SK-N-SH (cell line): Measurements from ENCODE around the gene LONRF3. TPM values are rescaled to one million over a fixed set of nuclear protein-coding genes. Genes with fewer than 3 reads are reported as not detected.

ENCODE experiments used
- CTCF ChIA-PET: fragments of 300-600, 350-600 bp; formaldehyde crosslinking; extraction: SDS; loops from one replicate; lab custom pipeline; 2021; lab: Yijun Ruan, JAX
- POLR2A ChIA-PET: fragments of 350-600 bp; sonication (Branson Sonifier 250); formaldehyde crosslinking; extraction: SDS; loops from one replicate; lab custom pipeline; 2020; ENCODE audit warnings: antibody characterized with exemption, inconsistent platforms; lab: Yijun Ruan, JAX
- DNase-seq: peaks from one replicate; pipeline ENCODE4 v3.0.0; 2012
- H2AFZ ChIP-seq: fragments of 200-600 bp; sonication (generic); 2 replicates; pipeline ENCODE4 v1.8.1; 2016; ENCODE audit warnings: antibody characterized with exemption, mild to moderate bottlenecking, low read depth
- H3F3A ChIP-seq: fragments of 200-600 bp; sonication (generic); replicated peaks from 2 replicates; pipeline ENCODE3; 2016; ENCODE audit warnings: antibody characterized with exemption, mild to moderate bottlenecking; ENCODE audit not compliant: insufficient read depth
- H3K27ac ChIP-seq, 2 experiments: fragments of 200-500 bp in 1 of 2; fragments of 200-600 bp in 1 of 2; sonication (Bioruptor generic) in 1 of 2; sonication (generic), shearing (Covaris generic) in 1 of 2; 2 replicates each; pipeline versions ENCODE4 v1.5.1 to v1.6.1; 2014 to 2016; ENCODE audit warnings: low read depth in 2 of 2, inconsistent platforms in 1 of 2, low read length in 1 of 2, mild to moderate bottlenecking in 1 of 2, mixed read lengths in 1 of 2
- H3K27me3 ChIP-seq: fragments of 200-600 bp; sonication (generic), shearing (Covaris generic); 2 replicates; pipeline ENCODE4 v1.6.1; 2016; ENCODE audit warnings: mixed run types; ENCODE audit not compliant: insufficient read depth
- H3K36me3 ChIP-seq, 2 experiments: fragments of 200-500 bp in 1 of 2; fragments of 200-600 bp in 1 of 2; sonication (Bioruptor generic) in 1 of 2; sonication (generic) in 1 of 2; replicated peaks in 1 of 2; 2 replicates each; pipeline versions ENCODE3 to v1.5.1; 2014 to 2016; ENCODE audit warnings: low read length in 1 of 2, mild to moderate bottlenecking in 1 of 2; ENCODE audit not compliant: insufficient read depth in 2 of 2, control insufficient read depth in 1 of 2
- H3K4me1 ChIP-seq, 2 experiments: fragments of 200-500 bp in 1 of 2; fragments of 200-600 bp in 1 of 2; sonication (Bioruptor generic) in 1 of 2; sonication (generic), shearing (Covaris generic) in 1 of 2; 2 replicates each; pipeline versions ENCODE4 v1.5.1 to v1.6.1; 2014 to 2016; ENCODE audit warnings: low read depth in 1 of 2, low read length in 1 of 2, mixed run types in 1 of 2; ENCODE audit not compliant: insufficient read depth in 2 of 2, control insufficient read depth in 1 of 2
- H3K4me2 ChIP-seq: fragments of 200-600 bp; sonication (generic), shearing (Covaris generic); 2 replicates; pipeline ENCODE4 v1.6.1; 2017; ENCODE audit warnings: mixed run types
- H3K4me3 ChIP-seq, 2 experiments: fragments of 200-500 bp in 1 of 2; fragments of 200-600 bp in 1 of 2; sonication (Bioruptor generic) in 1 of 2; sonication (generic), shearing (Covaris generic) in 1 of 2; 2 replicates each; pipeline versions ENCODE4 v1.5.1 to v1.8.1; 2014 to 2016; ENCODE audit warnings: low read depth in 2 of 2, inconsistent platforms in 1 of 2, low read length in 1 of 2, mild to moderate bottlenecking in 1 of 2, mixed read lengths in 1 of 2, moderate library complexity in 1 of 2
- H3K79me2 ChIP-seq: fragments of 200-600 bp; sonication (generic); 2 replicates; pipeline ENCODE4 v1.8.1; 2017; ENCODE audit warnings: mild to moderate bottlenecking; ENCODE audit not compliant: insufficient read depth
- H3K9ac ChIP-seq: fragments of 200-600 bp; sonication (generic); 2 replicates; pipeline ENCODE4 v1.6.1; 2017; ENCODE audit warnings: mixed run types
- H3K9me2 ChIP-seq: fragments of 200-600 bp; sonication (generic); 2 replicates; pipeline ENCODE4 v1.6.1; 2017; ENCODE audit warnings: mixed run types
- H3K9me3 ChIP-seq: fragments of 200-600 bp; sonication (generic); 2 replicates; pipeline ENCODE4 v1.6.1; 2017; ENCODE audit warnings: mixed run types, mild to moderate bottlenecking, moderate library complexity
- H4K20me1 ChIP-seq: fragments of 200-600 bp; sonication (generic); 2 replicates; pipeline ENCODE4 v1.6.1; 2017; ENCODE audit warnings: mild to moderate bottlenecking, mixed run types; ENCODE audit not compliant: insufficient read depth
- EP300 ChIP-seq, 2 experiments: IDR thresholded peaks; 2 replicates each; pipeline versions ENCODE4 v1.4.0 to v1.6.1; 2012; ENCODE audit warnings: borderline replicate concordance in 1 of 2, low read depth in 1 of 2, low read length in 1 of 2
- EZH2phosphoT487 ChIP-seq: fragments of 200-600 bp; sonication (generic); IDR thresholded peaks from 2 replicates; pipeline ENCODE4 v1.6.1; 2017; ENCODE audit warnings: low read depth, mixed run types, mild to moderate bottlenecking, antibody characterized with exemption, moderate library complexity, borderline replicate concordance
- GABPA ChIP-seq: IDR thresholded peaks from 2 replicates; pipeline ENCODE4 v1.4.0; 2012; ENCODE audit warnings: low read depth, mild to moderate bottlenecking
- GATA2 ChIP-seq: sonication (generic); formaldehyde crosslinking; IDR thresholded peaks from 2 replicates; pipeline ENCODE4 v1.5.0; 2020; ENCODE audit warnings: mild to moderate bottlenecking, missing genetic modification reagents
- JUND ChIP-seq: IDR thresholded peaks from 2 replicates; pipeline ENCODE4 v1.4.0; 2012
- RCOR1 ChIP-seq: fragments of 150-350 bp; IDR thresholded peaks from 2 replicates; pipeline ENCODE4 v1.6.1; 2017; ENCODE audit warnings: antibody characterized with exemption, low read length
- RXRA ChIP-seq: IDR thresholded peaks from 2 replicates; pipeline ENCODE4 v1.4.0; 2012; ENCODE audit warnings: low read depth, mild to moderate bottlenecking, borderline replicate concordance
- SIN3A ChIP-seq: IDR thresholded peaks from 2 replicates; pipeline ENCODE4 v1.6.1; 2012; ENCODE audit warnings: low read depth, mild to moderate bottlenecking, low read length, moderate library complexity, borderline replicate concordance
- TAF1 ChIP-seq: IDR thresholded peaks from 2 replicates; pipeline ENCODE4 v1.6.1; 2012; ENCODE audit warnings: low read depth, mild to moderate bottlenecking, low read length, moderate library complexity, borderline replicate concordance
- YY1 ChIP-seq: IDR thresholded peaks from 2 replicates; pipeline ENCODE4 v1.4.0; 2012; ENCODE audit warnings: low read depth, mild to moderate bottlenecking
- WGBS: methylation state at CpG from one replicate; pipeline ENCODE4 v1.1.6; 2017; ENCODE audit warnings: low lambda C conversion rate; 5-methylcytosine and 5-hydroxymethylcytosine counted together
- polyA plus RNA-seq, 3 experiments: library from polyadenylated mRNA; depleted of rRNA; stranded (reverse); fragments of >200 nt; gene quantifications; 2 replicates each; pipeline ENCODE4 v1.2.3, GENCODE V29; 2012
- TF ChIP-seq, protein P1 (sequence below): IDR thresholded peaks from 2 replicates; pipeline ENCODE4 v1.4.0; 2012; ENCODE audit warnings: low read depth, borderline replicate concordance
- TF ChIP-seq, protein P2 (sequence below): IDR thresholded peaks from 2 replicates; pipeline ENCODE4 v1.4.0; 2012; ENCODE audit warnings: low read depth
- TF ChIP-seq, protein P3 (sequence below): fragments of 200-600 bp; sonication (generic); IDR thresholded peaks from 2 replicates; pipeline ENCODE4 v1.6.1; 2017; ENCODE audit warnings: antibody characterized with exemption, mild to moderate bottlenecking, moderate library complexity

The LONRF3 gene
- polyA plus RNA-seq, 1 of the 3 experiments (the other 2 are of a cell fraction), result 0.07 TPM

DNA sequence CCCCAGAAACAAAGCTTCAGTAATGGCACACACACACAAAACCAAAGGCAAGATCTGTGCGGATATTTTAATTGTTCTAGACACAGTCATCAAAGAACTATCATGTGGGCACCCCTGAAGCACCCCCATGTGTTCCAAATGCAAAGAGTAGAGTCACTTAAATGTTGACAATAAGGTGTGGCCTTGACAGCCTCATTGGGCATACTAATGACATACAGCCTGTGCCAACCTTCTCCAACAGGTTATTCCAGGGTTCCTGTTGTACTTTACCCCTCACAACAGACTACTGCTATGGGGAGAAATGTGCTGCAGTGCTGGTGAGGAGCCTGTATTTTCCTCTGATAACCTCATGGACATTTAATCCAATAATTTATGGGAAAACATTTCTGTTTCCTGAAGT is 68.6 kb downstream of the LONRF3 start:
- Histone ChIP-seq H3K9me2 (no peaks in the 10 kb centered on the region), H3K79me2 (no peaks in the 10 kb centered on the region), H3K9ac (no peak overlapping the region), H3F3A (no peaks in the 10 kb centered on the region), H4K20me1 (no peaks in the 10 kb centered on the region), H3K4me1 (0 out of 4 replicates have a peak, but pooled peaks cover 0 to 7% of the 10 kb centered on the region in 2 experiments), H3K4me2 (no peak overlapping the region), H3K36me3 (no peaks in the 10 kb centered on the region), H3K27me3 (no peaks in the 10 kb centered on the region; the same call in 1 of the 2 replicates), H3K27ac (no peak overlapping the region), H3K9me3 (no peaks in the 10 kb centered on the region), H2AFZ (no peak overlapping the region), H3K4me3 (no peak overlapping the region)
- ChIA-PET CTCF (interaction anchor here (1.1 kb wide), 1 partner anchor 12 kb away, joined by 3 read pairs; no protein-coding TSS in a partner anchor), POLR2A (no interaction called here)
- no peak for DNase-seq
- no peak for TF ChIP-seq RCOR1
- TF ChIP-seq GABPA, result no peak
- no peak for TF ChIP-seq YY1
- TF ChIP-seq, protein P1, sequence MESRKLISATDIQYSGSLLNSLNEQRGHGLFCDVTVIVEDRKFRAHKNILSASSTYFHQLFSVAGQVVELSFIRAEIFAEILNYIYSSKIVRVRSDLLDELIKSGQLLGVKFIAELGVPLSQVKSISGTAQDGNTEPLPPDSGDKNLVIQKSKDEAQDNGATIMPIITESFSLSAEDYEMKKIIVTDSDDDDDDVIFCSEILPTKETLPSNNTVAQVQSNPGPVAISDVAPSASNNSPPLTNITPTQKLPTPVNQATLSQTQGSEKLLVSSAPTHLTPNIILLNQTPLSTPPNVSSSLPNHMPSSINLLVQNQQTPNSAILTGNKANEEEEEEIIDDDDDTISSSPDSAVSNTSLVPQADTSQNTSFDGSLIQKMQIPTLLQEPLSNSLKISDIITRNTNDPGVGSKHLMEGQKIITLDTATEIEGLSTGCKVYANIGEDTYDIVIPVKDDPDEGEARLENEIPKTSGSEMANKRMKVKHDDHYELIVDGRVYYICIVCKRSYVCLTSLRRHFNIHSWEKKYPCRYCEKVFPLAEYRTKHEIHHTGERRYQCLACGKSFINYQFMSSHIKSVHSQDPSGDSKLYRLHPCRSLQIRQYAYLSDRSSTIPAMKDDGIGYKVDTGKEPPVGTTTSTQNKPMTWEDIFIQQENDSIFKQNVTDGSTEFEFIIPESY, result no peak
- TF ChIP-seq, protein P2, sequence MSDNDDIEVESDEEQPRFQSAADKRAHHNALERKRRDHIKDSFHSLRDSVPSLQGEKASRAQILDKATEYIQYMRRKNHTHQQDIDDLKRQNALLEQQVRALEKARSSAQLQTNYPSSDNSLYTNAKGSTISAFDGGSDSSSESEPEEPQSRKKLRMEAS, result no peak
- no peak for TF ChIP-seq TAF1
- no peak for TF ChIP-seq EP300 (IDR thresholded peaks at IDR 0.05; ENCODE audit: borderline replicate concordance in 1 of 2, low read depth in 1 of 2, low read length in 1 of 2)
- no peak for TF ChIP-seq GATA2 (CRISPR knock-in tag)
- TF ChIP-seq JUND, result no peak
- TF ChIP-seq RXRA, result no peak
- no peak for TF ChIP-seq EZH2phosphoT487
- WGBS, result 27% methylated on average over 1 of the region's 1 CpG

DNA sequence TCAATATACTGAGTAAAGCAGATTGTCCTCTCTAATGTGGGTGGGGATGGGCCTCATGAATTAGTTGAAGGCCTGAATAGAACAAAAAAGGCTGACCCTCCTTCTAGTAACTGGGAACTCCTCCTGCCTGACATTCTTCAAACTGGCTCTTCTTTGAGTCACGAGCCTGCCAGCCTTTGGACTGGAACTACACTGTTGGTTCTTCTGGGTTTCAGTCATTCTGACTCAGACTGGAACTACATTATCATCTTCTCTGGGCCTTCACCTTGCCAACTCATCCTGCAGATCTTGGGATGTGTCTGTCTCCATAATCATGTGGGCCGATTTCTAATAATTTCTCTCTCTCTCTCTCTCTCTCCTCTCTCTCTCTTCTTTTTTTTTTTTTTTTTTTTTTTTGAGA is 71.5 kb downstream of the LONRF3 start:
- H3K79me2 ChIP-seq, result no peaks in the 10 kb centered on the region
- no peaks in the 10 kb centered on the region for H3F3A ChIP-seq
- no peak overlapping the region for H3K27ac ChIP-seq
- CTCF ChIA-PET, result interaction anchor here (0.6 kb wide), 1 partner anchor 302 kb away, joined by 3 read pairs; no protein-coding TSS in a partner anchor
- H2AFZ ChIP-seq, result no peak overlapping the region
- H3K4me1 ChIP-seq, result 0 out of 4 replicates have a peak, but pooled peaks cover 0 to 3% of the 10 kb centered on the region in 2 experiments
- no peak overlapping the region for H3K4me3 ChIP-seq
- H3K36me3 ChIP-seq, result no peaks in the 10 kb centered on the region
- no peaks in the 10 kb centered on the region; the same call in 1 of the 2 replicates for H3K27me3 ChIP-seq
- TF ChIP-seq, protein P3, sequence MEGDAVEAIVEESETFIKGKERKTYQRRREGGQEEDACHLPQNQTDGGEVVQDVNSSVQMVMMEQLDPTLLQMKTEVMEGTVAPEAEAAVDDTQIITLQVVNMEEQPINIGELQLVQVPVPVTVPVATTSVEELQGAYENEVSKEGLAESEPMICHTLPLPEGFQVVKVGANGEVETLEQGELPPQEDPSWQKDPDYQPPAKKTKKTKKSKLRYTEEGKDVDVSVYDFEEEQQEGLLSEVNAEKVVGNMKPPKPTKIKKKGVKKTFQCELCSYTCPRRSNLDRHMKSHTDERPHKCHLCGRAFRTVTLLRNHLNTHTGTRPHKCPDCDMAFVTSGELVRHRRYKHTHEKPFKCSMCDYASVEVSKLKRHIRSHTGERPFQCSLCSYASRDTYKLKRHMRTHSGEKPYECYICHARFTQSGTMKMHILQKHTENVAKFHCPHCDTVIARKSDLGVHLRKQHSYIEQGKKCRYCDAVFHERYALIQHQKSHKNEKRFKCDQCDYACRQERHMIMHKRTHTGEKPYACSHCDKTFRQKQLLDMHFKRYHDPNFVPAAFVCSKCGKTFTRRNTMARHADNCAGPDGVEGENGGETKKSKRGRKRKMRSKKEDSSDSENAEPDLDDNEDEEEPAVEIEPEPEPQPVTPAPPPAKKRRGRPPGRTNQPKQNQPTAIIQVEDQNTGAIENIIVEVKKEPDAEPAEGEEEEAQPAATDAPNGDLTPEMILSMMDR, result no peak
- TF ChIP-seq SIN3A, result no peak
- H3K9me3 ChIP-seq, result no peaks in the 10 kb centered on the region
- H3K9ac ChIP-seq, result no peak overlapping the region
- 51% methylated on average over 2 of the region's 2 CpGs for WGBS
- H3K4me2 ChIP-seq, result no peak overlapping the region
- H4K20me1 ChIP-seq, result no peaks in the 10 kb centered on the region
- POLR2A ChIA-PET, result no interaction called here
- no peak for DNase-seq
- H3K9me2 ChIP-seq, result no peaks in the 10 kb centered on the region
